WTC11 (cell line): ENCODE measurements around the gene LETM1. TPM values are rescaled to one million over a fixed set of nuclear protein-coding genes. Genes with fewer than 3 reads are reported as not detected.

Experiments
- ATAC-seq: fragments of 200-7000 bp; cut with Tn5 transposase; 2 replicates; pipeline ENCODE4 v1.10.0; 2021; ENCODE audit warnings: mild to moderate bottlenecking, moderate library complexity
- CTCF ChIA-PET: fragments of 300-600 bp; sonication (Branson Sonifier 250); formaldehyde crosslinking; loops from one replicate; lab custom pipeline; 2021; ENCODE audit warnings: antibody characterized with exemption; lab: Charles Lee
- POLR2A ChIA-PET: fragments of 350-600 bp; sonication (Branson Sonifier 250); formaldehyde crosslinking; loops from one replicate; lab custom pipeline; 2021; ENCODE audit warnings: antibody characterized with exemption; lab: Charles Lee
- DNase-seq: peaks from one replicate; pipeline ENCODE4 v3.0.0; 2021; ENCODE audit warnings: low spot score
- H3K27ac Mint-ChIP-seq: 2 replicates; pipeline ENCODE4 v1.8.0; 2021; ENCODE audit warnings: mixed read lengths
- H3K27me3 Mint-ChIP-seq: 2 replicates; pipeline ENCODE4 v1.8.0; 2021; ENCODE audit warnings: low read depth, mild to moderate bottlenecking, moderate library complexity, mixed read lengths
- H3K36me3 Mint-ChIP-seq: 2 replicates; pipeline ENCODE4 v1.8.0; 2021; ENCODE audit warnings: mixed read lengths
- H3K4me1 Mint-ChIP-seq: 2 replicates; pipeline ENCODE4 v1.8.0; 2022; ENCODE audit warnings: mixed read lengths
- H3K4me3 Mint-ChIP-seq: 2 replicates; pipeline ENCODE4 v1.8.0; 2021; ENCODE audit warnings: mild to moderate bottlenecking, moderate library complexity, mixed read lengths
- H3K9me3 Mint-ChIP-seq: 2 replicates; pipeline ENCODE4 v1.8.0; 2021; ENCODE audit warnings: mixed read lengths
- CBFB ChIP-seq: sonication (generic); formaldehyde crosslinking; IDR thresholded peaks from 2 replicates; pipeline ENCODE4 v1.8.1; 2022; ENCODE audit warnings: mild to moderate bottlenecking, low read depth, missing genetic modification reagents
- CREB1 ChIP-seq: sonication (generic); formaldehyde crosslinking; IDR thresholded peaks from 2 replicates; pipeline ENCODE4 v1.8.0; 2023; ENCODE audit warnings: mild to moderate bottlenecking, missing genetic modification reagents
- FOXP1 ChIP-seq: sonication (generic); formaldehyde crosslinking; IDR thresholded peaks from 2 replicates; pipeline ENCODE4 v1.8.0; 2022; ENCODE audit warnings: missing genetic modification reagents, mild to moderate bottlenecking, moderate library complexity, borderline replicate concordance
- IRF2 ChIP-seq: sonication (generic); formaldehyde crosslinking; IDR thresholded peaks from 2 replicates; pipeline ENCODE4 v1.8.0; 2022; ENCODE audit warnings: low read depth, missing genetic modification reagents, borderline replicate concordance
- JUN ChIP-seq: sonication (generic); formaldehyde crosslinking; IDR thresholded peaks from 2 replicates; pipeline ENCODE4 v1.8.0; 2023; ENCODE audit warnings: mild to moderate bottlenecking, missing genetic modification reagents
- NR1H2 ChIP-seq: sonication (generic); formaldehyde crosslinking; IDR thresholded peaks from 2 replicates; pipeline ENCODE4 v1.9.0; 2021; ENCODE audit warnings: mild to moderate bottlenecking, moderate library complexity, missing genetic modification reagents
- NR2C2 ChIP-seq: sonication (generic); formaldehyde crosslinking; IDR thresholded peaks from 2 replicates; pipeline ENCODE4 v1.8.0; 2022; ENCODE audit warnings: mild to moderate bottlenecking, missing genetic modification reagents
- RORB ChIP-seq: fragments of 250-450 bp; sonication (Bioruptor Pico); IDR thresholded peaks from 2 replicates; pipeline ENCODE4 v1.9.0; 2021; ENCODE audit warnings: mild to moderate bottlenecking
- SMAD4 ChIP-seq: sonication (generic); formaldehyde crosslinking; IDR thresholded peaks from 2 replicates; pipeline ENCODE4 v1.8.0; 2022; ENCODE audit warnings: mild to moderate bottlenecking, missing genetic modification reagents
- SOX15 ChIP-seq: fragments of 250-450 bp; sonication (Bioruptor Pico); IDR thresholded peaks from 2 replicates; pipeline ENCODE4 v1.9.0; 2021; ENCODE audit warnings: mild to moderate bottlenecking
- TCF7 ChIP-seq: sonication (generic); formaldehyde crosslinking; IDR thresholded peaks from 2 replicates; pipeline ENCODE4 v1.8.0; 2022; ENCODE audit warnings: mild to moderate bottlenecking, low read depth, missing genetic modification reagents, moderate library complexity
- ZNF121 ChIP-seq: sonication (generic); formaldehyde crosslinking; IDR thresholded peaks from 2 replicates; pipeline ENCODE4 v1.8.0; 2023; ENCODE audit warnings: missing genetic modification reagents
- ZNF138 ChIP-seq: sonication (generic); formaldehyde crosslinking; conservative IDR thresholded peaks from 2 replicates; pipeline ENCODE4 v1.8.1; 2022; ENCODE audit warnings: mild to moderate bottlenecking, moderate library complexity, missing genetic modification reagents
- ZNF232 ChIP-seq: sonication (generic); formaldehyde crosslinking; IDR thresholded peaks from 2 replicates; pipeline ENCODE4 v1.8.0; 2022; ENCODE audit warnings: mild to moderate bottlenecking, missing genetic modification reagents
- ZNF263 ChIP-seq: sonication (generic); formaldehyde crosslinking; IDR thresholded peaks from 2 replicates; pipeline ENCODE4 v1.8.1; 2022; ENCODE audit warnings: low read depth, mild to moderate bottlenecking, moderate library complexity, missing genetic modification reagents
- total RNA-seq: library from RNA; stranded (reverse); gene quantifications from 3 replicates; pipeline ENCODE4 v1.2.3, GENCODE V29; 2021
- TF ChIP-seq, protein P1 (sequence below): sonication (generic); formaldehyde crosslinking; IDR thresholded peaks from 2 replicates; pipeline ENCODE4 v1.8.1; 2023; ENCODE audit warnings: mild to moderate bottlenecking, missing genetic modification reagents, borderline replicate concordance
- TF ChIP-seq, protein P2 (sequence below): sonication (generic); formaldehyde crosslinking; IDR thresholded peaks from 2 replicates; pipeline ENCODE4 v1.8.1; 2022; ENCODE audit warnings: low read depth, missing genetic modification reagents, borderline replicate concordance
- TF ChIP-seq, protein P3 (sequence below): fragments of 250-450 bp; sonication (Bioruptor Pico); IDR thresholded peaks from 2 replicates; pipeline ENCODE4 v2.1.2; 2022; ENCODE audit warnings: mild to moderate bottlenecking, moderate library complexity
- TF ChIP-seq, protein P4 (sequence below): sonication (generic); formaldehyde crosslinking; IDR thresholded peaks from 2 replicates; pipeline ENCODE4 v1.8.1; 2023; ENCODE audit warnings: mild to moderate bottlenecking, missing genetic modification reagents
- TF ChIP-seq, protein P5 (sequence below): sonication (generic); formaldehyde crosslinking; IDR thresholded peaks from 2 replicates; pipeline ENCODE4 v1.8.1; 2022; ENCODE audit warnings: mild to moderate bottlenecking, missing genetic modification reagents, moderate library complexity, borderline replicate concordance
- TF ChIP-seq, protein P6 (sequence below): sonication (generic); formaldehyde crosslinking; conservative IDR thresholded peaks from 2 replicates; pipeline ENCODE4 v1.8.1; 2022; ENCODE audit warnings: mild to moderate bottlenecking, missing genetic modification reagents

The LETM1 gene
- total RNA-seq, 1 experiment from 2014 or later = 66.7 TPM

DNA sequence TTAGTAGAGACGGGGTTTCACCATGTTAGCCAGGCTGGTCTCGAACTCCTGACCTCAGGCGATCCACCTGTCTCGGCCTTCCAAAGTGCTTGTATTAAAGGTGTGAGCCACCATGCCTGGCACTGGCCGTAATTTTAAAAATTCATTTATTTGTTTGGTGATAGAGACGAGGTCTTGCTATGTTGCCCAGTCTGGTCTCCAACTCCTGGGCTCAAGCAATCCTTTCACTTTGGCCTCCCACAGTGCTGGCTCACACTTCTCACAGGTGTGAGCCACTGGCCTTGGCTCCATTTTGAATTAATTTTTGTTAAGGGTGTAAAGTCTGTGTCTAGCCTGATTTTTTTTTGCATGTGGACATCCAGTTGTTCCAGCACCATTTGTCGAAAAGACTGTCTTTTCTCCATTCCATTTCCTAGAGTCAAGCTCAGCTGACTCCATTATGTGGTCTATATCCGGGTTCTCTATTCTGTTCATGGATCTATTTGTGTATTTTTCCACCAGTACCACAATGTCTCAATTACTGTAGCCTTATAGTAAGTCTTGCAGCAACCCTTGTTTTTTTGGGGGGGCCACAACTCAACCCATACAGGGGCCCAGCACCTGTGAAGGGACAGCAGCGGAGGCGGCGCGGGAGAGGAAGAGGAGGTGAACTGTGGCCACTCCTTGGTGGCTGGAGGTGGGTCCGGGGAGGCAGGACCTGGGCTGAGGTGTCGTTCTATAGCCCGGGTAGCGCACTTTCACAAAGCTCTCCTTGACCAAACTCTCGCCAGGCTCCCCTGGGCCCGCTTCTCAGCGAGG, 13.8 kb upstream of the LETM1 start:
- CTCF ChIA-PET = interaction anchor here (0.6 to 2.0 kb wide), 3 partner anchors 41 to 264 kb away, joined by 3 to 8 read pairs (median 3); no protein-coding TSS in a partner anchor
- Mint-ChIP-seq H3K9me3 (no peaks in the 10 kb centered on the region), H3K36me3 (no peaks in the 10 kb centered on the region), H3K4me3 (peak overlapping the region; percentile 82), H3K27me3 (peaks cover 58% of the 10 kb centered on the region), H3K27ac (peak overlapping the region; percentile 95), H3K4me1 (peaks cover 33% of the 10 kb centered on the region)
- TF ChIP-seq ZNF263 (CRISPR knock-in tag) = no peak
- TF ChIP-seq ZNF121 (CRISPR knock-in tag) = peak; percentile 92; the same call in 1 of the 2 replicates
- no peak for DNase-seq
- ATAC-seq = peak; percentile 14
- POLR2A ChIA-PET = interaction anchor here (1.0 kb wide), 1 partner anchor 14 kb away, joined by 3 read pairs; no protein-coding TSS in a partner anchor

DNA sequence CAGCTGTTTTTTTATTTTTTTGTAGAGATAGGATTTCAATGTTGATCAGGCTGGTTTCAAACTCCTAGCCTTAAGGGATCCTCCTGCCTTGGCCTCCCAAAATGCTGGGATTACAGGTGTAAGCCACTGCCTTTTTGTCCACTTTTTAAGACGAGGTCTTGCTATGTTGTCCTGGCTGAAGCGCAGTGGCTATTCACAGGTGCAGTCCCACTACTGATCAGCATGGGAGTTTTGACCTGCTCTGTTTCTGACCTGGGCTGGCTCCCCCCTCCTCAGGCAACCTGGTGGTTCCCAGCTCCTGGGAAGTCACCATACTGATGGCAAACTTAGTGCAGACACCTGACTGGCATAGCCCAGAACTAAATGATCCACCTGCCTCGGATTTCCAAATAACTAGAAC, 13.0 kb upstream of the LETM1 start:
- no peak overlapping the region for H3K4me3 Mint-ChIP-seq
- no peaks in the 10 kb centered on the region for H3K9me3 Mint-ChIP-seq
- H3K4me1 Mint-ChIP-seq = peaks cover 24% of the 10 kb centered on the region

DNA sequence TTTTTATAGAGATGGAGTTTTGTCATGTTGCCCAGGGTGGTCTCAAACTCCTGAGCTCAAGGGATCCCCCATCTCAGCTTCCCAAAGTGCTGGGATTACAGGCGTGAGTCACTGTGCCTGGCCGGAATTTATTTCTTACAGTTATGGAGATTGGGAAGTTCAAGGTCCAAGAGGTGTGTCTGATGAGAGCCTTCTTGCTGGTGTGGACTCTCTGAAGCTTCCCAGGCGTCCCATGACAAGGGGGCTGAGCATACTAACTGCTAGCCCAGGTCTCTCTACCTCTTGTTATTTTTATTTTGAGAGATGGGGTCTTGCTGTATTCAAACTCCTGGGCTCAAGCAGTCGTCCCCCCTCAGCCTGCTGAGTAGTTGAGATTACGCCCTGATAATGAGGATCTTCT, 12.3 kb upstream of the LETM1 start:
- H3K4me3 Mint-ChIP-seq = no peak overlapping the region
- ChIA-PET POLR2A (interaction anchor here (0.6 kb wide), 1 partner anchor 667 kb away, joined by 3 read pairs; no protein-coding TSS in a partner anchor), CTCF (interaction anchor here (0.7 kb wide), 1 partner anchor 43 kb away, joined by 3 read pairs; no protein-coding TSS in a partner anchor)
- no peaks in the 10 kb centered on the region for H3K36me3 Mint-ChIP-seq
- peaks cover 72% of the 10 kb centered on the region for H3K27me3 Mint-ChIP-seq
- H3K4me1 Mint-ChIP-seq = peaks cover 20% of the 10 kb centered on the region
- H3K9me3 Mint-ChIP-seq = no peaks in the 10 kb centered on the region
- no peak for DNase-seq
- no peak for ATAC-seq
- no peak overlapping the region for H3K27ac Mint-ChIP-seq
- TF ChIP-seq ZNF121 (CRISPR knock-in tag) (no peak), CBFB (CRISPR knock-in tag) (no peak), CREB1 (CRISPR knock-in tag) (no peak), SOX15 (CRISPR knock-in tag) (no peak), FOXP1 (no peak), RORB (CRISPR knock-in tag) (no peak), JUN (no peak), NR1H2 (CRISPR knock-in tag) (no peak), SMAD4 (no peak), IRF2 (CRISPR knock-in tag) (no peak), TCF7 (CRISPR knock-in tag) (no peak), ZNF232 (CRISPR knock-in tag) (no peak)
- TF ChIP-seq, protein P1, sequence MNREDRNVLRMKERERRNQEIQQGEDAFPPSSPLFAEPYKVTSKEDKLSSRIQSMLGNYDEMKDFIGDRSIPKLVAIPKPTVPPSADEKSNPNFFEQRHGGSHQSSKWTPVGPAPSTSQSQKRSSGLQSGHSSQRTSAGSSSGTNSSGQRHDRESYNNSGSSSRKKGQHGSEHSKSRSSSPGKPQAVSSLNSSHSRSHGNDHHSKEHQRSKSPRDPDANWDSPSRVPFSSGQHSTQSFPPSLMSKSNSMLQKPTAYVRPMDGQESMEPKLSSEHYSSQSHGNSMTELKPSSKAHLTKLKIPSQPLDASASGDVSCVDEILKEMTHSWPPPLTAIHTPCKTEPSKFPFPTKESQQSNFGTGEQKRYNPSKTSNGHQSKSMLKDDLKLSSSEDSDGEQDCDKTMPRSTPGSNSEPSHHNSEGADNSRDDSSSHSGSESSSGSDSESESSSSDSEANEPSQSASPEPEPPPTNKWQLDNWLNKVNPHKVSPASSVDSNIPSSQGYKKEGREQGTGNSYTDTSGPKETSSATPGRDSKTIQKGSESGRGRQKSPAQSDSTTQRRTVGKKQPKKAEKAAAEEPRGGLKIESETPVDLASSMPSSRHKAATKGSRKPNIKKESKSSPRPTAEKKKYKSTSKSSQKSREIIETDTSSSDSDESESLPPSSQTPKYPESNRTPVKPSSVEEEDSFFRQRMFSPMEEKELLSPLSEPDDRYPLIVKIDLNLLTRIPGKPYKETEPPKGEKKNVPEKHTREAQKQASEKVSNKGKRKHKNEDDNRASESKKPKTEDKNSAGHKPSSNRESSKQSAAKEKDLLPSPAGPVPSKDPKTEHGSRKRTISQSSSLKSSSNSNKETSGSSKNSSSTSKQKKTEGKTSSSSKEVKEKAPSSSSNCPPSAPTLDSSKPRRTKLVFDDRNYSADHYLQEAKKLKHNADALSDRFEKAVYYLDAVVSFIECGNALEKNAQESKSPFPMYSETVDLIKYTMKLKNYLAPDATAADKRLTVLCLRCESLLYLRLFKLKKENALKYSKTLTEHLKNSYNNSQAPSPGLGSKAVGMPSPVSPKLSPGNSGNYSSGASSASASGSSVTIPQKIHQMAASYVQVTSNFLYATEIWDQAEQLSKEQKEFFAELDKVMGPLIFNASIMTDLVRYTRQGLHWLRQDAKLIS = no peak
- TF ChIP-seq, protein P2, sequence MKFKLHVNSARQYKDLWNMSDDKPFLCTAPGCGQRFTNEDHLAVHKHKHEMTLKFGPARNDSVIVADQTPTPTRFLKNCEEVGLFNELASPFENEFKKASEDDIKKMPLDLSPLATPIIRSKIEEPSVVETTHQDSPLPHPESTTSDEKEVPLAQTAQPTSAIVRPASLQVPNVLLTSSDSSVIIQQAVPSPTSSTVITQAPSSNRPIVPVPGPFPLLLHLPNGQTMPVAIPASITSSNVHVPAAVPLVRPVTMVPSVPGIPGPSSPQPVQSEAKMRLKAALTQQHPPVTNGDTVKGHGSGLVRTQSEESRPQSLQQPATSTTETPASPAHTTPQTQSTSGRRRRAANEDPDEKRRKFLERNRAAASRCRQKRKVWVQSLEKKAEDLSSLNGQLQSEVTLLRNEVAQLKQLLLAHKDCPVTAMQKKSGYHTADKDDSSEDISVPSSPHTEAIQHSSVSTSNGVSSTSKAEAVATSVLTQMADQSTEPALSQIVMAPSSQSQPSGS (CRISPR knock-in tag) = no peak
- TF ChIP-seq, protein P3, sequence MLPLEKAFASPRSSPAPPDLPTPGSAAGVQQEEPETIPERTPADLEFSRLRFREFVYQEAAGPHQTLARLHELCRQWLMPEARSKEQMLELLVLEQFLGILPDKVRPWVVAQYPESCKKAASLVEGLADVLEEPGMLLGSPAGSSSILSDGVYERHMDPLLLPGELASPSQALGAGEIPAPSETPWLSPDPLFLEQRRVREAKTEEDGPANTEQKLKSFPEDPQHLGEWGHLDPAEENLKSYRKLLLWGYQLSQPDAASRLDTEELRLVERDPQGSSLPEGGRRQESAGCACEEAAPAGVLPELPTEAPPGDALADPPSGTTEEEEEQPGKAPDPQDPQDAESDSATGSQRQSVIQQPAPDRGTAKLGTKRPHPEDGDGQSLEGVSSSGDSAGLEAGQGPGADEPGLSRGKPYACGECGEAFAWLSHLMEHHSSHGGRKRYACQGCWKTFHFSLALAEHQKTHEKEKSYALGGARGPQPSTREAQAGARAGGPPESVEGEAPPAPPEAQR = no peak
- TF ChIP-seq, protein P4, sequence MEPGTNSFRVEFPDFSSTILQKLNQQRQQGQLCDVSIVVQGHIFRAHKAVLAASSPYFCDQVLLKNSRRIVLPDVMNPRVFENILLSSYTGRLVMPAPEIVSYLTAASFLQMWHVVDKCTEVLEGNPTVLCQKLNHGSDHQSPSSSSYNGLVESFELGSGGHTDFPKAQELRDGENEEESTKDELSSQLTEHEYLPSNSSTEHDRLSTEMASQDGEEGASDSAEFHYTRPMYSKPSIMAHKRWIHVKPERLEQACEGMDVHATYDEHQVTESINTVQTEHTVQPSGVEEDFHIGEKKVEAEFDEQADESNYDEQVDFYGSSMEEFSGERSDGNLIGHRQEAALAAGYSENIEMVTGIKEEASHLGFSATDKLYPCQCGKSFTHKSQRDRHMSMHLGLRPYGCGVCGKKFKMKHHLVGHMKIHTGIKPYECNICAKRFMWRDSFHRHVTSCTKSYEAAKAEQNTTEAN = no peak
- TF ChIP-seq, protein P5, sequence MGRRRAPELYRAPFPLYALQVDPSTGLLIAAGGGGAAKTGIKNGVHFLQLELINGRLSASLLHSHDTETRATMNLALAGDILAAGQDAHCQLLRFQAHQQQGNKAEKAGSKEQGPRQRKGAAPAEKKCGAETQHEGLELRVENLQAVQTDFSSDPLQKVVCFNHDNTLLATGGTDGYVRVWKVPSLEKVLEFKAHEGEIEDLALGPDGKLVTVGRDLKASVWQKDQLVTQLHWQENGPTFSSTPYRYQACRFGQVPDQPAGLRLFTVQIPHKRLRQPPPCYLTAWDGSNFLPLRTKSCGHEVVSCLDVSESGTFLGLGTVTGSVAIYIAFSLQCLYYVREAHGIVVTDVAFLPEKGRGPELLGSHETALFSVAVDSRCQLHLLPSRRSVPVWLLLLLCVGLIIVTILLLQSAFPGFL (CRISPR knock-in tag) = no peak
- TF ChIP-seq, protein P6, sequence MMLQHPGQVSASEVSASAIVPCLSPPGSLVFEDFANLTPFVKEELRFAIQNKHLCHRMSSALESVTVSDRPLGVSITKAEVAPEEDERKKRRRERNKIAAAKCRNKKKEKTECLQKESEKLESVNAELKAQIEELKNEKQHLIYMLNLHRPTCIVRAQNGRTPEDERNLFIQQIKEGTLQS (CRISPR knock-in tag) = no peak

More for the DNA sequence above, 13.0 kb upstream of the LETM1 start:
- ChIA-PET CTCF (interaction anchor here (0.7 kb wide), 1 partner anchor 42 kb away, joined by 3 read pairs; no protein-coding TSS in a partner anchor), POLR2A (no interaction called here)
- Mint-ChIP-seq H3K27ac (no peak overlapping the region), H3K36me3 (no peaks in the 10 kb centered on the region), H3K27me3 (peaks cover 66% of the 10 kb centered on the region)
- no peak for TF ChIP-seq ZNF138
- no peak for TF ChIP-seq TCF7 (CRISPR knock-in tag)
- no peak for TF ChIP-seq NR2C2 (CRISPR knock-in tag)
- TF ChIP-seq ZNF121 (CRISPR knock-in tag) = peak; percentile 24; the same call in 1 of the 2 replicates
- ATAC-seq (no peak), DNase-seq (no peak)
